Sigmoid colon (tissue), 3 donors: ENCODE data around the gene IFT25.

Experiments used
- POLR2A ChIP-seq, 2 donors: fragments of 450-650 bp; IDR thresholded peaks; one replicate each; pipeline ENCODE4 v1.6.1; 2016; ENCODE audit warnings: antibody characterized with exemption in 2 of 2, mild to moderate bottlenecking in 2 of 2, moderate library complexity in 2 of 2
- TF ChIP-seq, protein P1 (sequence below), 4 experiments: fragments of 450-650 bp in 3 of 4; fragments of 200-600 bp in 1 of 4; IDR thresholded peaks; one replicate each; pipeline ENCODE4 v1.5.1; 2016 to 2019; ENCODE audit warnings: antibody characterized with exemption in 4 of 4, mild to moderate bottlenecking in 3 of 4, moderate library complexity in 2 of 4

DNA sequence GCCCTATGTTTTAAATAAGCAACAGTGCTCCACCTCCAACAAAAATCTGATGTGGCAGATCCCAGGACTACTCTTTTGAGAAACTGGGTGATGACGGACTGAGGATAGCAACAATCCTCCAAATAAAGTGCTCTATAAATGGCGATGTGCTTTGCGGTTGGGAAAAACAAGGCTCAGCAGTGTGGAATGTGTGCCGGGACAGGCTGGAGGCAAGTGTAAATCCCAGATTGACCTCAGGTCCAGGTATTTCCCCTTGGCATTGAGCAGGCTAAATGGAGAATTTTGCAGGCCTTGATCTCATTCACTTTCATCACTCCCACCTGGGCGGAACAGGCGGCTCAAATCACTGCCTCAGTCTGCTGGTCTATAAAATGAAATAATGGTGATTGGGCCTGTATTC, 35.7 kb upstream of the IFT25 start:
- TF ChIP-seq, protein P1, sequence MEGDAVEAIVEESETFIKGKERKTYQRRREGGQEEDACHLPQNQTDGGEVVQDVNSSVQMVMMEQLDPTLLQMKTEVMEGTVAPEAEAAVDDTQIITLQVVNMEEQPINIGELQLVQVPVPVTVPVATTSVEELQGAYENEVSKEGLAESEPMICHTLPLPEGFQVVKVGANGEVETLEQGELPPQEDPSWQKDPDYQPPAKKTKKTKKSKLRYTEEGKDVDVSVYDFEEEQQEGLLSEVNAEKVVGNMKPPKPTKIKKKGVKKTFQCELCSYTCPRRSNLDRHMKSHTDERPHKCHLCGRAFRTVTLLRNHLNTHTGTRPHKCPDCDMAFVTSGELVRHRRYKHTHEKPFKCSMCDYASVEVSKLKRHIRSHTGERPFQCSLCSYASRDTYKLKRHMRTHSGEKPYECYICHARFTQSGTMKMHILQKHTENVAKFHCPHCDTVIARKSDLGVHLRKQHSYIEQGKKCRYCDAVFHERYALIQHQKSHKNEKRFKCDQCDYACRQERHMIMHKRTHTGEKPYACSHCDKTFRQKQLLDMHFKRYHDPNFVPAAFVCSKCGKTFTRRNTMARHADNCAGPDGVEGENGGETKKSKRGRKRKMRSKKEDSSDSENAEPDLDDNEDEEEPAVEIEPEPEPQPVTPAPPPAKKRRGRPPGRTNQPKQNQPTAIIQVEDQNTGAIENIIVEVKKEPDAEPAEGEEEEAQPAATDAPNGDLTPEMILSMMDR (IDR thresholded peaks at IDR 0.05): no peak
- TF ChIP-seq POLR2A (IDR thresholded peaks at IDR 0.05): no peak
